ENCODE data around the gene KLHL40. TPM values are rescaled to one million over a fixed set of nuclear protein-coding genes. Genes with fewer than 3 reads are reported as not detected.
A peak's percentile ranks its signal among the peaks of the same experiment; 100 is the strongest.

KLHL40 gene
- total RNA-seq, 1 experiment from 2014 or later: not detected

DNA sequence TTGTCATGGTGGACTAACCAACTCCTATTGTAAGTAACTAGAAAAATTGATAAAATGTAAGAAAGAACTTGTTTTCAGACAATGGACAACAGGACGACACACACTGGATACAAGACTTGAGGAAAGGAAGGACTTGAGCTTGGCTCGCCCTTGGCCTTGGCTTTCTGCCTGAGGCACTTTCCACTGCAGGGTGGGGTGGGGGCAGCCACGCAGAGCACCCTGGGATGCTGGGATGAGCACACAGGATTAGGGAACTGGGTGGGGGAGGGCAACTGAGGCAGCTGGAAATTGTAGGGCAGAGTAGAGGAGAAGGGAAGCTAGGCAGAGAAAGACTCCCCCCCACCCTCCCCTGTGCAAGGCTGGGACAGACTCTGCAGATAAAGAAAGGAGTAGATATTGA lies 42.7 kb downstream of the KLHL40 start:
- H3K9ac ChIP-seq (ENCODE audit: extremely low read depth, insufficient read length, low read length): no peak overlapping the region
- H3K36me3 Mint-ChIP-seq (ENCODE audit: insufficient read depth in 1 of 3, low read depth in 3 of 3): no peaks in the 10 kb centered on the region
- WGBS (ENCODE audit: extremely low coverage, insufficient read length, low lambda C conversion rate): no CpG with 5 or more reads among the region's 3 CpGs

More for the DNA sequence above, 42.7 kb downstream of the KLHL40 start:
- Histone ChIP-seq H4K8ac (replicated peaks; ENCODE audit: insufficient read length, low read depth, low read length) (no peak overlapping the region), H3K9me3 (ENCODE audit: control insufficient read depth, low read depth, low read length) (no peaks in the 10 kb centered on the region), H2BK20ac (ENCODE audit: low read depth, low read length, poor library complexity, severe bottlenecking) (no peak overlapping the region), H3K14ac (ENCODE audit: insufficient read depth, low read length) (no peak overlapping the region), H3K27me3 (ENCODE audit: insufficient read depth, low read length) (no peaks in the 10 kb centered on the region), H3K23ac (ENCODE audit: insufficient read length, low read depth, low read length) (no peak overlapping the region), H4K91ac (ENCODE audit: insufficient read length, low read depth, low read length) (no peak overlapping the region), H2AK5ac (ENCODE audit: insufficient read length, low read length) (no peak overlapping the region), H2BK5ac (ENCODE audit: insufficient read length, low read length) (no peak overlapping the region), H3K4ac (ENCODE audit: low read depth, low read length) (no peak overlapping the region), H3K27ac (ENCODE audit: insufficient read length, low read depth, low read length) (no peak overlapping the region), H3K23me2 (ENCODE audit: insufficient read length, low read depth, low read length, poor library complexity, severe bottlenecking) (no peaks in the 10 kb centered on the region), H4K20me1 (ENCODE audit: control insufficient read depth, insufficient read depth, insufficient read length) (no peaks in the 10 kb centered on the region), H4K5ac (ENCODE audit: insufficient read length, low read depth, low read length) (no peak overlapping the region), H2BK120ac (ENCODE audit: low read depth, low read length, poor library complexity, severe bottlenecking) (no peak overlapping the region), H3K18ac (ENCODE audit: insufficient read length, low read depth, low read length) (no peak overlapping the region), H2BK12ac (ENCODE audit: insufficient read length, low read depth, low read length) (no peak overlapping the region), H3K79me2 (ENCODE audit: insufficient read depth, low read length) (no peaks in the 10 kb centered on the region), H2AFZ (ENCODE audit: low read length) (no peak overlapping the region), H3K56ac (ENCODE audit: insufficient read length, low read depth, low read length) (no peak overlapping the region), H3K4me2 (ENCODE audit: insufficient read depth, insufficient read length, low read length) (no peak overlapping the region), H3T11ph (ENCODE audit: low read length) (no peak overlapping the region), H2BK15ac (ENCODE audit: low read depth, low read length) (no peak overlapping the region), H3K79me1 (ENCODE audit: insufficient read depth, low read depth, low read length, poor library complexity, severe bottlenecking) (no peaks in the 10 kb centered on the region), H3K4me1 (ENCODE audit: insufficient read depth, low read length) (no peaks in the 10 kb centered on the region; the same call in 1 of the 2 replicates)
- TF ChIP-seq, protein P1, sequence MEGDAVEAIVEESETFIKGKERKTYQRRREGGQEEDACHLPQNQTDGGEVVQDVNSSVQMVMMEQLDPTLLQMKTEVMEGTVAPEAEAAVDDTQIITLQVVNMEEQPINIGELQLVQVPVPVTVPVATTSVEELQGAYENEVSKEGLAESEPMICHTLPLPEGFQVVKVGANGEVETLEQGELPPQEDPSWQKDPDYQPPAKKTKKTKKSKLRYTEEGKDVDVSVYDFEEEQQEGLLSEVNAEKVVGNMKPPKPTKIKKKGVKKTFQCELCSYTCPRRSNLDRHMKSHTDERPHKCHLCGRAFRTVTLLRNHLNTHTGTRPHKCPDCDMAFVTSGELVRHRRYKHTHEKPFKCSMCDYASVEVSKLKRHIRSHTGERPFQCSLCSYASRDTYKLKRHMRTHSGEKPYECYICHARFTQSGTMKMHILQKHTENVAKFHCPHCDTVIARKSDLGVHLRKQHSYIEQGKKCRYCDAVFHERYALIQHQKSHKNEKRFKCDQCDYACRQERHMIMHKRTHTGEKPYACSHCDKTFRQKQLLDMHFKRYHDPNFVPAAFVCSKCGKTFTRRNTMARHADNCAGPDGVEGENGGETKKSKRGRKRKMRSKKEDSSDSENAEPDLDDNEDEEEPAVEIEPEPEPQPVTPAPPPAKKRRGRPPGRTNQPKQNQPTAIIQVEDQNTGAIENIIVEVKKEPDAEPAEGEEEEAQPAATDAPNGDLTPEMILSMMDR (conservative IDR thresholded peaks at IDR 0.05): no peak
- DNase-seq: peak; percentile 20
- Mint-ChIP-seq H3K9me3 (no peaks in the 10 kb centered on the region), H3K27me3 (ENCODE audit: low read depth) (peaks cover 3% of the 10 kb centered on the region), H3K4me3 (no peak overlapping the region), H3K4me1 (peaks cover 20 to 24% of the 10 kb centered on the region in 2 experiments), H3K27ac (no peak overlapping the region)

All from H9 (cell line).